ENCODE data around the gene TRIB2. TPM values are rescaled to one million over a fixed set of nuclear protein-coding genes. Genes with fewer than 3 reads are reported as not detected.
"Not testable (repeated sequence)": the region's sequence is repeated elsewhere in the genome, so short reads cannot be mapped to it uniquely, and the experiment has no call there.

TRIB2 gene
- total and polyA plus RNA-seq, 2 experiments from 2014 or later: 42.3 to 73.2 TPM

DNA sequence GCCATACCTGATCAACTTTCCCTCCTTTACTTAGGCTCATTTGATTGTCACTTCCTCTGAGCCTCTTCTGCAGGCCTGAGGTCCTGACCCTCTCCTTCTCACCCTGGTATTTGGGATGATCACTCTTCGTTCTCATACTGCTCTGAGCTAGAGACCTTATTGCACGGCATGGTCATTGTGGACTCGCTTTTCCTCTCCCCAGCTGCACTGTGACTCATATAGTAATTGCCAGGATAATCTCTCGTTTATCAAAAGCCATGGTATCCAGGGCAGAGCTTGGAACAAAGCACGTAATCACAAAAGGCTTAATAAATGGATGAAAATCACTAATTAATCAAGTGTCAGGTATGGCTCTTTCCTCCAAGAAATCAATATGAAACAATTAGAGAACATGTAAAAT, 40.9 kb upstream of the TRIB2 start:
- DNase-seq (ENCODE audit: low read depth in 1 of 2, low spot score in 1 of 2): peak in 1 of 2 donors; percentile 45
- TF ChIP-seq, protein P1, sequence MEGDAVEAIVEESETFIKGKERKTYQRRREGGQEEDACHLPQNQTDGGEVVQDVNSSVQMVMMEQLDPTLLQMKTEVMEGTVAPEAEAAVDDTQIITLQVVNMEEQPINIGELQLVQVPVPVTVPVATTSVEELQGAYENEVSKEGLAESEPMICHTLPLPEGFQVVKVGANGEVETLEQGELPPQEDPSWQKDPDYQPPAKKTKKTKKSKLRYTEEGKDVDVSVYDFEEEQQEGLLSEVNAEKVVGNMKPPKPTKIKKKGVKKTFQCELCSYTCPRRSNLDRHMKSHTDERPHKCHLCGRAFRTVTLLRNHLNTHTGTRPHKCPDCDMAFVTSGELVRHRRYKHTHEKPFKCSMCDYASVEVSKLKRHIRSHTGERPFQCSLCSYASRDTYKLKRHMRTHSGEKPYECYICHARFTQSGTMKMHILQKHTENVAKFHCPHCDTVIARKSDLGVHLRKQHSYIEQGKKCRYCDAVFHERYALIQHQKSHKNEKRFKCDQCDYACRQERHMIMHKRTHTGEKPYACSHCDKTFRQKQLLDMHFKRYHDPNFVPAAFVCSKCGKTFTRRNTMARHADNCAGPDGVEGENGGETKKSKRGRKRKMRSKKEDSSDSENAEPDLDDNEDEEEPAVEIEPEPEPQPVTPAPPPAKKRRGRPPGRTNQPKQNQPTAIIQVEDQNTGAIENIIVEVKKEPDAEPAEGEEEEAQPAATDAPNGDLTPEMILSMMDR (IDR thresholded peaks at IDR 0.05; ENCODE audit: low read depth, low read length): no peak
- no peaks in the 10 kb centered on the region for H3K9me3 ChIP-seq (ENCODE audit: low read depth)
- no peak overlapping the region for H3K27ac ChIP-seq
- no peak overlapping the region for H3K4me3 ChIP-seq
- no peaks in the 10 kb centered on the region for H3K4me1 ChIP-seq (ENCODE audit: low read depth)
- H3K27me3 ChIP-seq: no peaks in the 10 kb centered on the region
- no peaks in the 10 kb centered on the region for H3K36me3 ChIP-seq

DNA sequence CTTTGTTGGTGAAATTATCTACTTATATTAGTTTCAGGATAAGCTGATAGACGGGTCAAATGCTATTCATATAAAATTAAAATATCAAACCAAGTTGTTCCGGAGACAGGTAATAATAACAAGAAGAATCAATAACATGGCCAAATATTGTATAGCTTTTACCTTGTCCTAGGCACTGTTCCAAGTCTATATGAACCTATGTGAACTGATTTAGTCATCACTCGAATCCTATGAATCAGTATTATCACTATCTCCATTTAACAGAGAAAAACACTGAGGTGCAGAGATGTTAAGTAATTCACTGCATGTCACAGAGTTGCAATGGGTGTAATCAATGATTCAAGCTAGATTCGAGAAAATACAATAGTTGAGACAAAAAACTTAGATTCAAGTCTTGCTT, 40.0 kb upstream of the TRIB2 start:
- no peak overlapping the region for H3K27ac ChIP-seq
- H3K36me3 ChIP-seq: no peaks in the 10 kb centered on the region
- H3K4me3 ChIP-seq: no peak overlapping the region
- TF ChIP-seq, protein P1 (IDR thresholded peaks at IDR 0.05; ENCODE audit: low read depth, low read length): no peak
- no peaks in the 10 kb centered on the region for H3K4me1 ChIP-seq (ENCODE audit: low read depth)
- H3K27me3 ChIP-seq: no peaks in the 10 kb centered on the region
- DNase-seq (ENCODE audit: low read depth in 1 of 2, low spot score in 1 of 2): no peak
- H3K9me3 ChIP-seq (ENCODE audit: low read depth): no peaks in the 10 kb centered on the region

DNA sequence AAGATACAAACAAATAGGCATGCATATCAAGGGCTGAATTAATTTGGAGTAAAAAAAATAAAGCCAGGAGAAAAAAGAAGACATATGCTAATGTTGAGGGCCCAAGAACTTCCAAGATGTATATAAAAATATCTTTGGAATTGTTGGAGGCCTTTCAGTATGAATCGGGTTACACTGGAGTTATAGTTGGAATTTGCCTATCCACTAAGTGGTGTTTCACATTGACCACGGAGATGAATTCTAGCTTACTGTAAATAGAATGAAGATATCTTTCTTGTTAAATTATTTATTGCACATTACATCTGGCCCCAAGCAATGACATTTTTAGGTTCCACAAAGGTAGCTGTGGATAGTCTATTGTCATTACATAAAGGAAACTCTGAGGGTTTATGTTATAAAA, 38.5 kb upstream of the TRIB2 start:
- TF ChIP-seq, protein P1 (IDR thresholded peaks at IDR 0.05; ENCODE audit: low read depth, low read length): no peak
- Histone ChIP-seq H3K9me3 (ENCODE audit: low read depth) (no peaks in the 10 kb centered on the region), H3K4me1 (ENCODE audit: low read depth) (no peaks in the 10 kb centered on the region)

DNA sequence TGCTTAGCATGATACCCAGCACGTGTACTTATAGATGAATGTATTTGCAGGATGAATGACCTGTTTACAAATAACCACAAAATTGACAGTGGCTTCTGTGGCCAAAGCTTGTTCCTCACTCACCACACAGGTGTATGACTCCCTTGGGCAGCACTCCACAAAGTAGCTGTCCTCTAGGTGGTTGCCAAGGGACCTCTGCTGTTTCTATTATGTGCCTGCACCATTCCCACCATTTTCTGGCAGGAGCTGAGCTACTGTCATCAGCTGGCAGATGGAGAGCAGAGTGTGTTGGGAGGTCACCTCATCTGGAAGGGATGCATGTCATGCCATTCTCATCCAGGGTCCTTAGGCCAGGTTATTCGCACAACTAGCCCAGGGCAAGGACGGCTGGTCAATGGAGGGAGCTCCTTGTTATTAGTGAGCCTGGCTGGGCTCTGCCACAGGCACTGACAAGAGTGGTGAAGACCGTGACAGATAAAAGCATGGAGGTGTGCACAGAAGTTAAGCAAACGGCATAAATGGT, 37.1 kb upstream of the TRIB2 start:
- no peak overlapping the region for H3K4me3 ChIP-seq
- no peaks in the 10 kb centered on the region for H3K36me3 ChIP-seq
- H3K27ac ChIP-seq: no peak overlapping the region
- no peaks in the 10 kb centered on the region for H3K27me3 ChIP-seq
- TF ChIP-seq, protein P1 (IDR thresholded peaks at IDR 0.05; ENCODE audit: low read depth, low read length): no peak
- no peak for DNase-seq (ENCODE audit: low read depth in 1 of 2, low spot score in 1 of 2)
- no peaks in the 10 kb centered on the region for H3K9me3 ChIP-seq (ENCODE audit: low read depth)
- no peaks in the 10 kb centered on the region for H3K4me1 ChIP-seq (ENCODE audit: low read depth)

More for the DNA sequence above, 38.5 kb upstream of the TRIB2 start:
- DNase-seq (ENCODE audit: low read depth in 1 of 2, low spot score in 1 of 2): no peak
- no peaks in the 10 kb centered on the region for H3K36me3 ChIP-seq
- H3K4me3 ChIP-seq: no peak overlapping the region
- no peaks in the 10 kb centered on the region for H3K27me3 ChIP-seq
- no peak overlapping the region for H3K27ac ChIP-seq

DNA sequence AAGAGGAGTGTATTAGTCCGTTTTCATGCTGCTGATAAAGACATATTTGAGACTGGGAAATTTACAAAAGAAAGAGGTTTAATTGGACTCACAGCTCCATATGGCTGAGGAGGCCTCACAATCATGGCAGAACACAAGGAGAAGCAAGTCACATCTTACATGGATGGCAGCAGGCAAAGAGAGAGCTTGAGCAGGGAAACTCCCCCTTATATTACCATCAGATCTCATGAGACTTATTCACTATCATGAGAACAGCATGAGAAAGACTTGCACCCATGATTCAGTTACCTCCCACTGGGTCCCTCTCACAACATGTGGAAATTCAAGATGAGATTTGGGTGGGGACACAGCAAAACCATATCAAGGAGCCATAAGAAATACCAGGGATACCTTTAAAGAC, 36.6 kb upstream of the TRIB2 start:
- H3K4me1 ChIP-seq (ENCODE audit: low read depth); H3K4me3 ChIP-seq; DNase-seq (ENCODE audit: low read depth in 1 of 2, low spot score in 1 of 2); H3K27ac ChIP-seq; H3K36me3 ChIP-seq; H3K27me3 ChIP-seq; H3K9me3 ChIP-seq (ENCODE audit: low read depth): not testable (repeated sequence)

DNA sequence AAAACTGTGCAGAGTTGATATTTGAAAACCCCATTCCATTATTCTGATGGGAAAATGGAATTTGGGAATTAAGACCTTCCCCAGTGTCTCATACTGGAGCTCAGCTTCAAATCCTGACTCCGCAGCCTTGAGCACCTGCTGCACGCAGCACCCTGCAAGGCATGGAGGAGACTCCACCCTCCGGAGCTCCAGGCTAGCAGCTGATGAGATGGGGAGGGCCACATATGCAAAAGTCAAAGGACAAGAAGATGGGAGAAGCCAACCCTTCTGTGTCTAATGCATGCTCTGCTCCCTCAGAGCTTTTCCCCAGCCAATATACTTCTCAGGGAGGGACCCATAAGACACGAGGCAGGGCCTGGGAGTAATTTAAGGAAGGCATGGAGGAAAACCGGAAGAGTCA, 34.7 kb upstream of the TRIB2 start:
- H3K9me3 ChIP-seq (ENCODE audit: low read depth): no peaks in the 10 kb centered on the region
- H3K27me3 ChIP-seq: no peaks in the 10 kb centered on the region
- H3K4me3 ChIP-seq: no peak overlapping the region
- no peak for DNase-seq (ENCODE audit: low read depth in 1 of 2, low spot score in 1 of 2)
- TF ChIP-seq, protein P1 (IDR thresholded peaks at IDR 0.05; ENCODE audit: low read depth, low read length): no peak
- no peak overlapping the region for H3K27ac ChIP-seq
- no peaks in the 10 kb centered on the region for H3K4me1 ChIP-seq (ENCODE audit: low read depth)
- no peaks in the 10 kb centered on the region for H3K36me3 ChIP-seq

All from cardiac muscle cell (in vitro differentiated cells and primary cell).